ENCODE measurements around the gene PRKN. TPM values are rescaled to one million over a fixed set of nuclear protein-coding genes. Genes with fewer than 3 reads are reported as not detected.

Gene PRKN
- total and polyA plus RNA-seq, 9 of the 15 experiments (the other 6 are each of a cell fraction or from before 2014, with no cell fraction given), result 0.03 to 0.96 (median 0.15) TPM; not detected in 2

DNA sequence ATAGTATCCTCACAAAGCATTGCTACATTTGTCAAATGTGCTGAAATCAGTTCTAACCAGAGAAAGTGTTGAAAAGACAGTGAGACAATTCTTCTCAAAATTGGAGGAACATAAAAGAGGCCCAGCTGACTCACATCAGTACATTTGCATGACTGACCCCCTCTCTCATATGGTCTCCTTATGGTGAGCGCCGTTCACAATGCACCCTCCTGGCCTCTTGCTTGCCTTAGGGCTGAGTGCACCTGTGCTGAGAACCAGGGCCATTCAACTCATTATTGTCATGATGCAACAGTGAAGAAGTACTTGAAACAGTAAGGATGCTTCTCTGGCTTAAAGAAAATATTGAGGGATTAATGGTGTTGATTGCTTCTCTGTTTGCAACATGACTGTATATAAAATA is 1078.5 kb downstream of the PRKN start:
- intact Hi-C loops (cut with micrococcal nuclease), result no loop called here
- WGBS (ENCODE audit: insufficient coverage, low coverage, missing lambda C conversion rate), result 0% methylated on average over 2 of the region's 2 CpGs

More for the DNA sequence above, 1078.5 kb downstream of the PRKN start:
- TF ChIP-seq, protein P1, sequence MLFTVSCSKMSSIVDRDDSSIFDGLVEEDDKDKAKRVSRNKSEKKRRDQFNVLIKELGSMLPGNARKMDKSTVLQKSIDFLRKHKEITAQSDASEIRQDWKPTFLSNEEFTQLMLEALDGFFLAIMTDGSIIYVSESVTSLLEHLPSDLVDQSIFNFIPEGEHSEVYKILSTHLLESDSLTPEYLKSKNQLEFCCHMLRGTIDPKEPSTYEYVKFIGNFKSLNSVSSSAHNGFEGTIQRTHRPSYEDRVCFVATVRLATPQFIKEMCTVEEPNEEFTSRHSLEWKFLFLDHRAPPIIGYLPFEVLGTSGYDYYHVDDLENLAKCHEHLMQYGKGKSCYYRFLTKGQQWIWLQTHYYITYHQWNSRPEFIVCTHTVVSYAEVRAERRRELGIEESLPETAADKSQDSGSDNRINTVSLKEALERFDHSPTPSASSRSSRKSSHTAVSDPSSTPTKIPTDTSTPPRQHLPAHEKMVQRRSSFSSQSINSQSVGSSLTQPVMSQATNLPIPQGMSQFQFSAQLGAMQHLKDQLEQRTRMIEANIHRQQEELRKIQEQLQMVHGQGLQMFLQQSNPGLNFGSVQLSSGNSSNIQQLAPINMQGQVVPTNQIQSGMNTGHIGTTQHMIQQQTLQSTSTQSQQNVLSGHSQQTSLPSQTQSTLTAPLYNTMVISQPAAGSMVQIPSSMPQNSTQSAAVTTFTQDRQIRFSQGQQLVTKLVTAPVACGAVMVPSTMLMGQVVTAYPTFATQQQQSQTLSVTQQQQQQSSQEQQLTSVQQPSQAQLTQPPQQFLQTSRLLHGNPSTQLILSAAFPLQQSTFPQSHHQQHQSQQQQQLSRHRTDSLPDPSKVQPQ (CRISPR knock-in tag; IDR thresholded peaks at IDR 0.05; ENCODE audit: borderline replicate concordance), result no peak
- TF ChIP-seq, protein P2, sequence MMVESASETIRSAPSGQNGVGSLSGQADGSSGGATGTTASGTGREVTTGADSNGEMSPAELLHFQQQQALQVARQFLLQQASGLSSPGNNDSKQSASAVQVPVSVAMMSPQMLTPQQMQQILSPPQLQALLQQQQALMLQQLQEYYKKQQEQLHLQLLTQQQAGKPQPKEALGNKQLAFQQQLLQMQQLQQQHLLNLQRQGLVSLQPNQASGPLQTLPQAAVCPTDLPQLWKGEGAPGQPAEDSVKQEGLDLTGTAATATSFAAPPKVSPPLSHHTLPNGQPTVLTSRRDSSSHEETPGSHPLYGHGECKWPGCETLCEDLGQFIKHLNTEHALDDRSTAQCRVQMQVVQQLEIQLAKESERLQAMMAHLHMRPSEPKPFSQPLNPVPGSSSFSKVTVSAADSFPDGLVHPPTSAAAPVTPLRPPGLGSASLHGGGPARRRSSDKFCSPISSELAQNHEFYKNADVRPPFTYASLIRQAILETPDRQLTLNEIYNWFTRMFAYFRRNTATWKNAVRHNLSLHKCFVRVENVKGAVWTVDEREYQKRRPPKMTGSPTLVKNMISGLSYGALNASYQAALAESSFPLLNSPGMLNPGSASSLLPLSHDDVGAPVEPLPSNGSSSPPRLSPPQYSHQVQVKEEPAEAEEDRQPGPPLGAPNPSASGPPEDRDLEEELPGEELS (CRISPR knock-in tag; IDR thresholded peaks at IDR 0.05; ENCODE audit: borderline replicate concordance), result no peak
- TF ChIP-seq L3MBTL2 (IDR thresholded peaks at IDR 0.05) (no peak), ZNF224 (CRISPR knock-in tag; IDR thresholded peaks at IDR 0.05) (no peak), ZNF717 (CRISPR knock-in tag; IDR thresholded peaks at IDR 0.05) (no peak), ZKSCAN3 (CRISPR knock-in tag; IDR thresholded peaks at IDR 0.05) (no peak), TAF15 (IDR thresholded peaks at IDR 0.05; ENCODE audit: low read depth, low read length) (no peak), GTF2E2 (tag; IDR thresholded peaks at IDR 0.05) (no peak), CAMTA2 (CRISPR knock-in tag; conservative IDR thresholded peaks at IDR 0.05) (no peak), PPARD (CRISPR knock-in tag; IDR thresholded peaks at IDR 0.05) (no peak), SMARCE1 (IDR thresholded peaks at IDR 0.05) (no peak), HOXB6 (CRISPR knock-in tag; IDR thresholded peaks at IDR 0.05; ENCODE audit: borderline replicate concordance) (no peak)
- TF ChIP-seq, protein P3, sequence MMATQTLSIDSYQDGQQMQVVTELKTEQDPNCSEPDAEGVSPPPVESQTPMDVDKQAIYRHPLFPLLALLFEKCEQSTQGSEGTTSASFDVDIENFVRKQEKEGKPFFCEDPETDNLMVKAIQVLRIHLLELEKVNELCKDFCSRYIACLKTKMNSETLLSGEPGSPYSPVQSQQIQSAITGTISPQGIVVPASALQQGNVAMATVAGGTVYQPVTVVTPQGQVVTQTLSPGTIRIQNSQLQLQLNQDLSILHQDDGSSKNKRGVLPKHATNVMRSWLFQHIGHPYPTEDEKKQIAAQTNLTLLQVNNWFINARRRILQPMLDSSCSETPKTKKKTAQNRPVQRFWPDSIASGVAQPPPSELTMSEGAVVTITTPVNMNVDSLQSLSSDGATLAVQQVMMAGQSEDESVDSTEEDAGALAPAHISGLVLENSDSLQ (IDR thresholded peaks at IDR 0.05), result no peak
- FAIRE-seq (no peak), ATAC-seq (no peak), DNase-seq (ENCODE audit: extremely low read depth in 1 of 4, low spot score in 3 of 4) (no peak)
- H3K36me3 ChIP-seq (ENCODE audit: control insufficient read depth, insufficient read depth, low read length), result no peaks in the 10 kb centered on the region
- in situ Hi-C loops (cut with MboI), result no loop called here
- H3K9me1 ChIP-seq (ENCODE audit: control insufficient read depth, insufficient read depth, low read length), result no peaks in the 10 kb centered on the region
- ChIA-PET POLR2A (no interaction called here), CTCF (ENCODE audit: low intra/inter-chr PET ratio) (interaction anchor here (0.5 kb wide), 1 partner anchor 12 kb away, joined by 3 read pairs; no protein-coding TSS in a partner anchor)
- no peak overlapping the region for H3K4me3 ChIP-seq
- no peak overlapping the region for H3K4me2 ChIP-seq (ENCODE audit: insufficient read depth, low read length)
- peaks cover 0 to 3% of the 10 kb centered on the region in 2 experiments; a peak in 1 of 5 replicates for H3K4me1 ChIP-seq (replicated peaks in 1 of 2; ENCODE audit: control insufficient read depth in 2 of 2, insufficient read depth in 2 of 2, low read length in 2 of 2)
- H2AFZ ChIP-seq (ENCODE audit: low read depth, low read length), result no peak overlapping the region
- no TSS peak for BruUV-seq (replicated peaks)
- H4K20me1 ChIP-seq (replicated peaks; ENCODE audit: control insufficient read depth, insufficient read depth, low read length), result no peaks in the 10 kb centered on the region
- H3K27ac ChIP-seq (ENCODE audit: extremely low read depth, low read depth, low read length), result no peak overlapping the region
- H3K27me3 ChIP-seq (ENCODE audit: control insufficient read depth in 2 of 2, insufficient read depth in 2 of 2, low read length in 2 of 2), result no peaks in the 10 kb centered on the region
- no peak overlapping the region for H3K9ac ChIP-seq (ENCODE audit: insufficient read depth in 1 of 2, low read depth in 2 of 2, low read length in 2 of 2)
- no peaks in the 10 kb centered on the region for H3K9me3 ChIP-seq (replicated peaks; ENCODE audit: control insufficient read depth, insufficient read depth, low read depth, low read length)
- H3K79me2 ChIP-seq (ENCODE audit: control insufficient read depth, insufficient read depth, low read length), result no peaks in the 10 kb centered on the region
